ENCODE data around the gene PSD4. TPM values are rescaled to one million over a fixed set of nuclear protein-coding genes. Genes with fewer than 3 reads are reported as not detected.

The PSD4 gene
- total RNA-seq, 2 experiments from 2014 or later = 394 to 404 TPM

- no peaks in the 10 kb centered on the region for H3K27me3 Mint-ChIP-seq (ENCODE audit: low read depth)
- ChIA-PET POLR2A (interaction anchor here (1.6 kb wide), 1 partner anchor 14 kb away, joined by 10 read pairs; the partner anchor contains the start of gene PSD4), CTCF (interaction anchor here (1.7 kb wide), 1 partner anchor 24 kb away, joined by 9 read pairs; no protein-coding TSS in a partner anchor)
- no peak overlapping the region for H3K4me3 Mint-ChIP-seq
- H3K27ac Mint-ChIP-seq = no peak overlapping the region
- peaks cover 11% of the 10 kb centered on the region for H3K36me3 Mint-ChIP-seq (ENCODE audit: low read depth)
- peak; percentile 13 for DNase-seq
- H3K4me1 Mint-ChIP-seq (ENCODE audit: low read depth) = peaks cover 53% of the 10 kb centered on the region
- H3K9me3 Mint-ChIP-seq (ENCODE audit: insufficient read depth) = no peaks in the 10 kb centered on the region
- ATAC-seq = no peak
These were observed 12.8 kb upstream of the PSD4 start for GRCh38 chr2:113160962-113161361.

GRCh38 chr2:113162173-113162572 lies 11.6 kb upstream of the PSD4 start:
- no peak overlapping the region for H3K27ac Mint-ChIP-seq
- POLR2A ChIA-PET = interaction anchor here (5.1 kb wide), 1 partner anchor 13 kb away, joined by 47 read pairs; the partner anchor contains the start of gene PSD4
- H3K4me1 Mint-ChIP-seq (ENCODE audit: low read depth) = peaks cover 53% of the 10 kb centered on the region
- H3K9me3 Mint-ChIP-seq (ENCODE audit: insufficient read depth) = no peaks in the 10 kb centered on the region
- no peak for ATAC-seq
- peak; percentile 8 for DNase-seq
- CTCF ChIA-PET = interaction anchor here (1.1 to 2.1 kb wide), 4 partner anchors 11 to 78 kb away, joined by 3 to 11 read pairs (median 8); no protein-coding TSS in a partner anchor
- H3K36me3 Mint-ChIP-seq (ENCODE audit: low read depth) = peaks cover 11% of the 10 kb centered on the region
- no peaks in the 10 kb centered on the region for H3K27me3 Mint-ChIP-seq (ENCODE audit: low read depth)
- no peak overlapping the region for H3K4me3 Mint-ChIP-seq

- peaks cover 11% of the 10 kb centered on the region for H3K36me3 Mint-ChIP-seq (ENCODE audit: low read depth)
- H3K9me3 Mint-ChIP-seq (ENCODE audit: insufficient read depth) = no peaks in the 10 kb centered on the region
- peaks cover 59% of the 10 kb centered on the region for H3K4me1 Mint-ChIP-seq (ENCODE audit: low read depth)
- no peak for ATAC-seq
- H3K27me3 Mint-ChIP-seq (ENCODE audit: low read depth) = no peaks in the 10 kb centered on the region
- POLR2A ChIA-PET = interaction anchor here (5.1 kb wide), 1 partner anchor 12 kb away, joined by 47 read pairs; the partner anchor contains the start of gene PSD4
- no peak for DNase-seq
- no peak overlapping the region for H3K27ac Mint-ChIP-seq
- no peak overlapping the region for H3K4me3 Mint-ChIP-seq
- CTCF ChIA-PET = interaction anchor here (1.1 to 2.1 kb wide), 5 partner anchors 10 to 79 kb away, joined by 3 to 11 read pairs (median 6); no protein-coding TSS in a partner anchor
These were observed 10.9 kb upstream of the PSD4 start for GRCh38 chr2:113162869-113163268.

- CTCF ChIA-PET = interaction anchor here (0.8 to 4.8 kb wide), 4 partner anchors 16 to 34 kb away, joined by 3 to 52 read pairs (median 5); no protein-coding TSS in a partner anchor
- H3K36me3 Mint-ChIP-seq (ENCODE audit: low read depth) = peaks cover 6% of the 10 kb centered on the region
These were observed 9.4 kb upstream of the PSD4 start for GRCh38 chr2:113164215-113164929.

GRCh38 chr2:113164930-113165585 lies 8.7 kb upstream of the PSD4 start:
- Mint-ChIP-seq H3K27me3 (ENCODE audit: low read depth) (no peaks in the 10 kb centered on the region), H3K4me3 (no peak overlapping the region), H3K36me3 (ENCODE audit: low read depth) (peaks cover 12% of the 10 kb centered on the region), H3K9me3 (ENCODE audit: insufficient read depth) (no peaks in the 10 kb centered on the region), H3K4me1 (ENCODE audit: low read depth) (peaks cover 62% of the 10 kb centered on the region), H3K27ac (no peak overlapping the region)
- CTCF ChIA-PET = interaction anchor here (0.8 to 4.8 kb wide), 5 partner anchors 9 to 34 kb away, joined by 3 to 52 read pairs (median 6); no protein-coding TSS in a partner anchor
- ATAC-seq (no peak), DNase-seq (peak; percentile 19)
- POLR2A ChIA-PET = interaction anchor here (5.1 kb wide), 1 partner anchor 10 kb away, joined by 47 read pairs; the partner anchor contains the start of gene PSD4

More at GRCh38 chr2:113164215-113164929, 9.4 kb upstream of the PSD4 start:
- ATAC-seq (no peak), DNase-seq (no peak)
- Mint-ChIP-seq H3K4me3 (no peak overlapping the region), H3K27ac (peak overlapping the region; percentile 27), H3K9me3 (ENCODE audit: insufficient read depth) (no peaks in the 10 kb centered on the region), H3K27me3 (ENCODE audit: low read depth) (no peaks in the 10 kb centered on the region), H3K4me1 (ENCODE audit: low read depth) (peaks cover 59% of the 10 kb centered on the region)
- POLR2A ChIA-PET = interaction anchor here (5.1 kb wide), 1 partner anchor 11 kb away, joined by 47 read pairs; the partner anchor contains the start of gene PSD4

GRCh38 chr2:113166187-113166645 lies 7.6 kb upstream of the PSD4 start:
- POLR2A ChIA-PET = interaction anchor here (1.4 to 5.1 kb wide), 2 partner anchors 9 to 28 kb away, joined by 4 to 47 read pairs; partner anchors contain the start of gene PSD4
- Mint-ChIP-seq H3K27me3 (ENCODE audit: low read depth) (no peaks in the 10 kb centered on the region), H3K4me1 (ENCODE audit: low read depth) (peaks cover 60% of the 10 kb centered on the region), H3K4me3 (no peak overlapping the region), H3K36me3 (ENCODE audit: low read depth) (peaks cover 15% of the 10 kb centered on the region), H3K9me3 (ENCODE audit: insufficient read depth) (peaks cover 3% of the 10 kb centered on the region), H3K27ac (peak overlapping the region; percentile 4)
- ATAC-seq = no peak
- CTCF ChIA-PET = interaction anchor here (1.2 to 4.8 kb wide), 4 partner anchors 8 to 28 kb away, joined by 4 to 52 read pairs (median 8); no protein-coding TSS in a partner anchor
- DNase-seq = peak; percentile 3

DNA sequence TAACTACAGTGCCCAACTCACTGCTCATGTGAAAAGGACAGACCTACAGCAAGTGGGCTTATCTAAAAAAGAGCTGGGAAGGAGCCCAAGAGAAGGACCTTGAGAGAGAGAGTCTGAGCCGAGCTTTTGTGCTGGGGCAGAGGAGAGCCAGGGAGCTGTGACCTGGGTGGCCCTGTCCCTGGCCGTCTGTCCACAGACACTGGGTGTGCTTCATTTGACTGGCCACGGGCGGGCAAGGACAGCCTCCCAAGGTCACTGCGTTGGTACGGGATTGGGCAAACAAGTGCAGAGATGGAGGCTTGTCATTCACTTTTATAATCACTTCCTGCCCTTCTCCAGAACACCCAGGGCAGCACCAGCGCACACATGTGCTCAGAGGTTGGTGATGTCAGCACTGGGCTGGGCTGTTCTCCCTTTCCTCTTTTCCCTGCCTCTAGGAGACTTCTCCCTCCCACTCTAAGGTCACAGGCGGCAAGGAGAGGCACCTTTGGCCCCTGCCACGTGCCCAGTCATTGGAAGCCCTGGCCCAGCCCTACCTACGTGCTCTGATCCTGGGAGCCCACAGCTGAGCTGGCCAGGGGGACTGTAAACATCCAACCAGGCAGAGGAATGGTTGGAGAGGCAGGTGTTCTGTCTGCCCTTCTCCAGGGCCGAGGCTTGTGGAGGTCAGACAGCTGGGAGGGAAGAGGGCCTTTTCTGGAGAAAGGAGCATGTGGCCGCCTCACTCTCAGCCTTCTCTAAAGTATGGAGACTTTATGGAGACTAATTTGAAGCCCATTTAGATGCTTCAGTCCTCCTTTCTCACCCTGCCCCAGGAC lies 6.4 kb upstream of the PSD4 start:
- ATAC-seq = peak; percentile 76
- POLR2A ChIA-PET = interaction anchor here (0.6 to 5.1 kb wide), 5 partner anchors 8 to 29 kb away, joined by 3 to 47 read pairs (median 4); partner anchors contain the start of gene PSD4
- Mint-ChIP-seq H3K27me3 (ENCODE audit: low read depth) (no peaks in the 10 kb centered on the region), H3K4me3 (peak overlapping the region; percentile 53), H3K27ac (peak overlapping the region; percentile 91), H3K36me3 (ENCODE audit: low read depth) (peaks cover 22% of the 10 kb centered on the region), H3K4me1 (ENCODE audit: low read depth) (peaks cover 70% of the 10 kb centered on the region), H3K9me3 (ENCODE audit: insufficient read depth) (peaks cover 5% of the 10 kb centered on the region)
- CTCF ChIA-PET = interaction anchor here (1.2 to 4.8 kb wide), 3 partner anchors 10 to 29 kb away, joined by 4 to 52 read pairs (median 7); no protein-coding TSS in a partner anchor
- DNase-seq = peak; percentile 61

DNA sequence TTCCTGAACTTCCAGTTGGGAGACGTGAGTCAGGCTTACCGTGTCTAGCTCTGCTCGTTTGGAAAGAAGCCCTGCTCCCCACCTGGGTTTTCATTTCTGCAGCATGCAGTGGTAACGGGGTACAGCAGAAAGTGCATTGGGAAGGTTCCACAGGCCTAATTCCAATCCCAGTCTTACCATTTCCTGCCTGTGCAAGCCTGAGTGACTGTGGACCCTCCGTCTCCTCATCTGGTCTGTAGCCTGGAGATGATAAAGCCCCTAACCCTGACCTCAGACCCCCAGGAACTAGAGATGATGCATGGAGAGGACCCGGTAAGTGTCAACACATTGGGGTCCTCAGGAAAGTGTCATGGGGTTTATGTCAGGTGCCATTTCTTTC lies 5.8 kb upstream of the PSD4 start:
- CTCF ChIA-PET = interaction anchor here (1.0 to 4.8 kb wide), 3 partner anchors 13 to 87 kb away, joined by 3 to 52 read pairs (median 7); no protein-coding TSS in a partner anchor
- Mint-ChIP-seq H3K36me3 (ENCODE audit: low read depth) (peaks cover 28% of the 10 kb centered on the region), H3K9me3 (ENCODE audit: insufficient read depth) (peaks cover 5% of the 10 kb centered on the region)

DNA sequence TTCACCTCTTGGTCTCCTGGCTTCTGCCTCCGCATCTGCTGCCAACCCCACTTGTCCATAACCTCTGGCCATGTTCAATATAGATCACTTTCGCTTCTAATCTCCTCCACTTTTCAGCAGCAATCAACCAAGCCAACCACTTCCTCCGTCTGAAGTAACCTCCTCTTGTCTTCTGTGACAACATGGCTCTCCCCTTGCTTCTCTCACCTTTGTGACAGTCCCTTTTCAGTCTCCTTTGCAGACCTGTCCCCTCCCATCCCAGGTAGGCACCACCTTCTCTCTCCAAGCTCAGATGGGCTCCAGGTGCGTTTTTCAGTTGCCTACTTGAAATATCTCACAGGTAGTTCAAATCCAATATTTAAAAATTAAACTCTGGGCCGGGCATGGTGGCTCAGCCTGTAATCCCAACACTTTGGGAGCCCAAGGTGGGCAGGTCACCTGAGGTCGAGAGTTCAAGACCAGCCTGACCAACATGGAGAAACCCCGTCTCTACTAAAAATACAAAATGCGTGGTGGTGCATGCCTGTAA lies 4.7 kb upstream of the PSD4 start:
- peaks cover 77% of the 10 kb centered on the region for H3K4me1 Mint-ChIP-seq (ENCODE audit: low read depth)
- peak overlapping the region; percentile 91 for H3K27ac Mint-ChIP-seq
- H3K36me3 Mint-ChIP-seq (ENCODE audit: low read depth) = peaks cover 36% of the 10 kb centered on the region
- POLR2A ChIA-PET = no interaction called here
- DNase-seq (peak; percentile 79), ATAC-seq (peak; percentile 51)
- CTCF ChIA-PET = interaction anchor here (1.6 to 4.8 kb wide), 2 partner anchors 30 to 31 kb away, joined by 3 to 52 read pairs; no protein-coding TSS in a partner anchor
- no peaks in the 10 kb centered on the region for H3K27me3 Mint-ChIP-seq (ENCODE audit: low read depth)
- H3K9me3 Mint-ChIP-seq (ENCODE audit: insufficient read depth) = peaks cover 5% of the 10 kb centered on the region
- H3K4me3 Mint-ChIP-seq = peak overlapping the region; percentile 53

More for the DNA sequence above, 5.8 kb upstream of the PSD4 start:
- H3K27me3 Mint-ChIP-seq (ENCODE audit: low read depth) = no peaks in the 10 kb centered on the region
- DNase-seq (no peak), ATAC-seq (peak; percentile 7)
- H3K4me3 Mint-ChIP-seq = peak overlapping the region; percentile 53
- peak overlapping the region; percentile 91 for H3K27ac Mint-ChIP-seq
- H3K4me1 Mint-ChIP-seq (ENCODE audit: low read depth) = peaks cover 70% of the 10 kb centered on the region
- POLR2A ChIA-PET = interaction anchor here (0.6 to 1.3 kb wide), 3 partner anchors 10 to 29 kb away, joined by 3 to 4 read pairs (median 4); no protein-coding TSS in a partner anchor

- ATAC-seq (no peak), DNase-seq (no peak)
- Mint-ChIP-seq H3K27me3 (ENCODE audit: low read depth) (no peaks in the 10 kb centered on the region), H3K27ac (peak overlapping the region; percentile 81), H3K4me3 (no peak overlapping the region), H3K9me3 (ENCODE audit: insufficient read depth) (peaks cover 5% of the 10 kb centered on the region), H3K4me1 (ENCODE audit: low read depth) (peaks cover 72% of the 10 kb centered on the region), H3K36me3 (ENCODE audit: low read depth) (peaks cover 41% of the 10 kb centered on the region)
- ChIA-PET CTCF (interaction anchor here (1.6 kb wide), 1 partner anchor 31 kb away, joined by 3 read pairs; no protein-coding TSS in a partner anchor), POLR2A (no interaction called here)
These were observed 4.2 kb upstream of the PSD4 start for GRCh38 chr2:113169586-113169985.
